ENCODE data around the gene LRRC75A.

DNA sequence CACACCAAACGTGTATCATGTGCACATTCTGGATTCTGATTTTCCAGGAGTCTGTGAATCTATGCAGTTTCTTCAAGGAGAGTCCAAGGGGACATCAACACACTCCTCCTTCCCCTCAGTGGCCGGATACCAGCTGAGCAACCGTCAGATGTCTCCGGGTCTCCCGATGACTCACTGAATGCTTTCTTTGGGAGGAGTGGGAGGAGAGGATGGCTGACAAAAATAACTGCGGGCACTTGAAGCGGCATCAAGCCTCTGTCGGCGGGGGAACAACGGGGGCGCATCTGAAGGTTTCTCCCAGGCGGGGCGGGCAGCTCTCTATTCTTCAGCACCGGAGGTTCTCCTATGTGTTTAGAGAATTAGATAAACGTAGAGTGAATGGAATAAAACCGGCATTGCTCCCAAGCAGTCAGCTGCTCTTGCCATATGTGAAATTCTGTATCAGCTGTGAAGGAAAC lies 24.6 kb upstream of the LRRC75A start:
- TF ChIP-seq CTCF (IDR thresholded peaks at IDR 0.05) (no peak), POLR2A (IDR thresholded peaks at IDR 0.05) (no peak)

Measured in vagina (tissue), 2 donors.